ENCODE measurements around the gene PARD3.
"Not testable (repeated sequence)": the region's sequence is repeated elsewhere in the genome, so short reads cannot be mapped to it uniquely, and the experiment has no call there.

Gene PARD3

GRCh38 chr10:34403512-34403911, 411.6 kb downstream of the PARD3 start:
- DNase-seq (ENCODE audit: low read depth), result peak; percentile 73
- no peak overlapping the region for H3K4me3 ChIP-seq (ENCODE audit: control insufficient read depth, low read depth, low read length)
- TF ChIP-seq CTCF (conservative IDR thresholded peaks at IDR 0.05; ENCODE audit: control insufficient read depth, insufficient read depth, low read depth, low read length), result no peak

- no peak for TF ChIP-seq CTCF (conservative IDR thresholded peaks at IDR 0.05; ENCODE audit: control insufficient read depth, insufficient read depth, low read depth, low read length)
- no peak for DNase-seq (ENCODE audit: low read depth)
- H3K4me3 ChIP-seq (ENCODE audit: control insufficient read depth, low read depth, low read length), result no peak overlapping the region
Measured at GRCh38 chr10:34400075-34400474, 415.0 kb downstream of the PARD3 start.

GRCh38 chr10:34399013-34399412, 416.1 kb downstream of the PARD3 start:
- no peak for DNase-seq (ENCODE audit: low read depth)

GRCh38 chr10:34397324-34397723, 417.8 kb downstream of the PARD3 start:
- peak; percentile 67 for DNase-seq (ENCODE audit: low read depth)
- H3K4me3 ChIP-seq (ENCODE audit: control insufficient read depth, low read depth, low read length), result no peak overlapping the region
- no peak for TF ChIP-seq CTCF (conservative IDR thresholded peaks at IDR 0.05; ENCODE audit: control insufficient read depth, insufficient read depth, low read depth, low read length)

More at GRCh38 chr10:34399013-34399412, 416.1 kb downstream of the PARD3 start:
- no peak overlapping the region for H3K4me3 ChIP-seq (ENCODE audit: control insufficient read depth, low read depth, low read length)
- TF ChIP-seq CTCF (conservative IDR thresholded peaks at IDR 0.05; ENCODE audit: control insufficient read depth, insufficient read depth, low read depth, low read length), result no peak

- no peak overlapping the region for H3K4me3 ChIP-seq (ENCODE audit: control insufficient read depth, low read depth, low read length)
- no peak for DNase-seq (ENCODE audit: low read depth)
- TF ChIP-seq CTCF (conservative IDR thresholded peaks at IDR 0.05; ENCODE audit: control insufficient read depth, insufficient read depth, low read depth, low read length), result no peak
Measured at GRCh38 chr10:34396663-34397062, 418.4 kb downstream of the PARD3 start.

- no peak for TF ChIP-seq CTCF (conservative IDR thresholded peaks at IDR 0.05; ENCODE audit: control insufficient read depth, insufficient read depth, low read depth, low read length)
- DNase-seq (ENCODE audit: low read depth), result no peak
- no peak overlapping the region for H3K4me3 ChIP-seq (ENCODE audit: control insufficient read depth, low read depth, low read length)
Measured at GRCh38 chr10:34392641-34393170, 422.4 kb downstream of the PARD3 start.

GRCh38 chr10:34391168-34391567, 423.9 kb downstream of the PARD3 start:
- TF ChIP-seq CTCF (conservative IDR thresholded peaks at IDR 0.05; ENCODE audit: control insufficient read depth, insufficient read depth, low read depth, low read length), result peak; percentile 28
- DNase-seq (ENCODE audit: low read depth), result not testable (repeated sequence)

More at GRCh38 chr10:34391168-34391567, 423.9 kb downstream of the PARD3 start:
- H3K4me3 ChIP-seq (ENCODE audit: control insufficient read depth, low read depth, low read length), result not testable (repeated sequence)

Measured in fibroblast of mammary gland (primary cell).